Measurements from ENCODE around the gene INO80E. TPM values are rescaled to one million over a fixed set of nuclear protein-coding genes. Genes with fewer than 3 reads are reported as not detected.
"Not testable (repeated sequence)": the region's sequence is repeated elsewhere in the genome, so short reads cannot be mapped to it uniquely, and the experiment has no call there.

Gene INO80E
- total RNA-seq, 2 experiments from 2014 or later: 75.9 to 79.1 TPM

GRCh38 chr16:30032083-30032819 is 36.2 kb downstream of the INO80E start:
- Mint-ChIP-seq H3K4me3 (no peak overlapping the region), H3K27me3 (peaks cover 46% of the 10 kb centered on the region), H3K4me1 (ENCODE audit: low read depth) (peaks cover 2% of the 10 kb centered on the region), H3K36me3 (ENCODE audit: low read depth) (no peaks in the 10 kb centered on the region), H3K9me3 (no peaks in the 10 kb centered on the region), H3K27ac (no peak overlapping the region)
- POLR2A ChIA-PET: interaction anchor here (0.6 to 1.2 kb wide), 5 partner anchors 13 to 218 kb away, joined by 3 to 6 read pairs (median 3); no protein-coding TSS in a partner anchor
- ATAC-seq: peak; percentile 57
- peak; percentile 79 for DNase-seq
- peak; percentile 87 for TF ChIP-seq CTCF (IDR thresholded peaks at IDR 0.05)
- intact Hi-C loops (cut with micrococcal nuclease): no loop called here
- CTCF ChIA-PET: interaction anchor here (0.6 to 3.7 kb wide), 54 partner anchors 8 to 370 kb away, joined by 3 to 36 read pairs (median 5); partner anchors contain the start of genes ASPHD1, C16orf92, CDIPT and HIRIP3

GRCh38 chr16:30033270-30033669 is 37.2 kb downstream of the INO80E start:
- no peaks in the 10 kb centered on the region for H3K9me3 Mint-ChIP-seq
- DNase-seq: no peak
- H3K36me3 Mint-ChIP-seq (ENCODE audit: low read depth): no peaks in the 10 kb centered on the region

GRCh38 chr16:30040221-30040620 is 44.2 kb downstream of the INO80E start:
- Mint-ChIP-seq H3K9me3 (no peaks in the 10 kb centered on the region), H3K4me3 (no peak overlapping the region), H3K27me3 (peaks cover 4% of the 10 kb centered on the region), H3K36me3 (ENCODE audit: low read depth) (no peaks in the 10 kb centered on the region), H3K27ac (no peak overlapping the region), H3K4me1 (ENCODE audit: low read depth) (no peaks in the 10 kb centered on the region)
- ChIA-PET POLR2A (no interaction called here), CTCF (interaction anchor here (0.6 to 2.4 kb wide), 5 partner anchors 8 to 340 kb away, joined by 3 to 13 read pairs (median 4); partner anchors contain the start of gene TLCD3B)
- no peak for TF ChIP-seq CTCF (IDR thresholded peaks at IDR 0.05)
- ATAC-seq (no peak), DNase-seq (no peak)
- intact Hi-C loops (cut with micrococcal nuclease): no loop called here

More at GRCh38 chr16:30033270-30033669, 37.2 kb downstream of the INO80E start:
- no peak overlapping the region for H3K27ac Mint-ChIP-seq
- peaks cover 36% of the 10 kb centered on the region for H3K27me3 Mint-ChIP-seq
- peaks cover 2% of the 10 kb centered on the region for H3K4me1 Mint-ChIP-seq (ENCODE audit: low read depth)
- no peak overlapping the region for H3K4me3 Mint-ChIP-seq
- TF ChIP-seq CTCF (IDR thresholded peaks at IDR 0.05): no peak
- CTCF ChIA-PET: interaction anchor here (0.9 to 3.7 kb wide), 16 partner anchors 7 to 341 kb away, joined by 3 to 36 read pairs (median 11); partner anchors contain the start of gene CDIPT
- ATAC-seq: no peak
- intact Hi-C loops (cut with micrococcal nuclease): no loop called here
- POLR2A ChIA-PET: interaction anchor here (0.8 to 1.2 kb wide), 3 partner anchors 14 to 219 kb away, joined by 3 to 6 read pairs (median 4); no protein-coding TSS in a partner anchor

- H3K4me1 Mint-ChIP-seq (ENCODE audit: low read depth); H3K27me3 Mint-ChIP-seq; H3K36me3 Mint-ChIP-seq (ENCODE audit: low read depth): not testable (repeated sequence)
These were observed 44.6 kb downstream of the INO80E start for GRCh38 chr16:30040690-30041089.

GRCh38 chr16:30041841-30042240 is 45.8 kb downstream of the INO80E start:
- ATAC-seq (no peak), DNase-seq (no peak)
- H3K27me3 Mint-ChIP-seq: peaks cover 1% of the 10 kb centered on the region
- peak; percentile 54 for TF ChIP-seq CTCF (IDR thresholded peaks at IDR 0.05)
- ChIA-PET POLR2A (no interaction called here), CTCF (interaction anchor here (1.1 to 2.5 kb wide), 6 partner anchors 10 to 203 kb away, joined by 3 to 13 read pairs (median 4); partner anchors contain the start of genes TBX6 and TLCD3B)
- no peaks in the 10 kb centered on the region for H3K36me3 Mint-ChIP-seq (ENCODE audit: low read depth)
- H3K4me3 Mint-ChIP-seq: no peak overlapping the region
- H3K9me3 Mint-ChIP-seq: no peaks in the 10 kb centered on the region
- H3K27ac Mint-ChIP-seq: no peak overlapping the region
- no peaks in the 10 kb centered on the region for H3K4me1 Mint-ChIP-seq (ENCODE audit: low read depth)
- intact Hi-C loops (cut with micrococcal nuclease): no loop called here

More at GRCh38 chr16:30040690-30041089, 44.6 kb downstream of the INO80E start:
- H3K4me3 Mint-ChIP-seq; H3K27ac Mint-ChIP-seq; intact Hi-C loops (cut with micrococcal nuclease); H3K9me3 Mint-ChIP-seq; DNase-seq; ATAC-seq; POLR2A ChIA-PET: not testable (repeated sequence)
- CTCF ChIA-PET: interaction anchor here (1.2 to 2.4 kb wide), 3 partner anchors 9 to 23 kb away, joined by 3 to 13 read pairs (median 4); partner anchors contain the start of gene TLCD3B
